C4-2B (cell line): ENCODE data around the gene XYLT1.

Experiments used
- H3K27ac ChIP-seq: fragments of 450-650 bp; 2 replicates; pipeline ENCODE4 v1.5.1; 2017
- ZFX ChIP-seq: fragments of 450-650 bp; IDR thresholded peaks from 2 replicates; pipeline ENCODE4 v1.6.1; 2017
- TF ChIP-seq, protein P1 (sequence below): fragments of 450-650 bp; conservative IDR thresholded peaks from 2 replicates; pipeline ENCODE4 v1.5.1; 2017; ENCODE audit warnings: mild to moderate bottlenecking

Gene XYLT1

GRCh38 chr16:17387256-17387655 is 83.5 kb downstream of the XYLT1 start:
- TF ChIP-seq, protein P1, sequence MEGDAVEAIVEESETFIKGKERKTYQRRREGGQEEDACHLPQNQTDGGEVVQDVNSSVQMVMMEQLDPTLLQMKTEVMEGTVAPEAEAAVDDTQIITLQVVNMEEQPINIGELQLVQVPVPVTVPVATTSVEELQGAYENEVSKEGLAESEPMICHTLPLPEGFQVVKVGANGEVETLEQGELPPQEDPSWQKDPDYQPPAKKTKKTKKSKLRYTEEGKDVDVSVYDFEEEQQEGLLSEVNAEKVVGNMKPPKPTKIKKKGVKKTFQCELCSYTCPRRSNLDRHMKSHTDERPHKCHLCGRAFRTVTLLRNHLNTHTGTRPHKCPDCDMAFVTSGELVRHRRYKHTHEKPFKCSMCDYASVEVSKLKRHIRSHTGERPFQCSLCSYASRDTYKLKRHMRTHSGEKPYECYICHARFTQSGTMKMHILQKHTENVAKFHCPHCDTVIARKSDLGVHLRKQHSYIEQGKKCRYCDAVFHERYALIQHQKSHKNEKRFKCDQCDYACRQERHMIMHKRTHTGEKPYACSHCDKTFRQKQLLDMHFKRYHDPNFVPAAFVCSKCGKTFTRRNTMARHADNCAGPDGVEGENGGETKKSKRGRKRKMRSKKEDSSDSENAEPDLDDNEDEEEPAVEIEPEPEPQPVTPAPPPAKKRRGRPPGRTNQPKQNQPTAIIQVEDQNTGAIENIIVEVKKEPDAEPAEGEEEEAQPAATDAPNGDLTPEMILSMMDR, result no peak
- TF ChIP-seq ZFX, result no peak
- no peak overlapping the region for H3K27ac ChIP-seq

- H3K27ac ChIP-seq, result no peak overlapping the region
Measured at GRCh38 chr16:17386229-17386628, 84.5 kb downstream of the XYLT1 start.

GRCh38 chr16:17384471-17384870 is 86.3 kb downstream of the XYLT1 start:
- no peak overlapping the region for H3K27ac ChIP-seq
- TF ChIP-seq ZFX, result no peak

More at GRCh38 chr16:17386229-17386628, 84.5 kb downstream of the XYLT1 start:
- TF ChIP-seq, protein P1, result no peak
- no peak for TF ChIP-seq ZFX

- H3K27ac ChIP-seq, result no peak overlapping the region
- TF ChIP-seq, protein P1, result no peak
- no peak for TF ChIP-seq ZFX
Measured at GRCh38 chr16:17382949-17383863, 87.6 kb downstream of the XYLT1 start.

DNA sequence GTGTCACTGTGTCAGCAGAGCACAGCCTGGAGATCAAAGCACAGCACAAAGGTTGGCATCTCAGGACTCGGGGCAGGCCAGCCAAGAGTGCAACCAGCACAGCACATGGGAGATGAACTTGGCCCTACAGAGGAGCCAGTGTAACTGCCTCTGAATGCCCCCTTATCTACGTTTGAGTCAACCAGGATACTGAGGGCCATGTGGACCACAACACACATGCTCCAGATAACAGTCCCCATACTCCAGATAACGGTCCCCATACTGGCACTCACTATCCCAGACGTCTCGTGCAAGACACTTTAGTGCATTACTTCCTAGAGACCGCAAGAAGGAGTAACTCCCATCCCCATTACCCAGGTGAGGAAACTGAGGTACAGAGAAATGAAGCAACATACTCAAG is 88.2 kb downstream of the XYLT1 start:
- H3K27ac ChIP-seq, result no peak overlapping the region
- TF ChIP-seq, protein P1, result no peak
- no peak for TF ChIP-seq ZFX

DNA sequence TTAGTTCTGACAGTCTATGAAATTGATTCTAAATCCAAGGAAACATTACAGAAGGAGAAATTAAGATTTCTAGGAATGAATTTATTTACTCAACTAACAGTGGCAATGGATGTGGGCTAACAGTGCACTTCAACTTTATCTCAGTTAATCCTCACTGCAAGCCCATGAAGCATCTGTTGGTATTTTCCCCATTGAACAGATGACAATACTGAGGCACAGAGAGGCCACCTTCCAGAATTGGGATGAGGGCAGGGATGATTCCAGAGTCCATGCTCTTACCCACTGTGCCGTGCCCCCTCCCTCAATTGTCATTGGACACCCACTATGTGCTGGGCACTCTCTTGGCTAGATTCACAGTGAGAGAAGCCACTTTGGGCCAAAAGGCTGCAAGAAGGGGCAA is 89.0 kb downstream of the XYLT1 start:
- no peak overlapping the region for H3K27ac ChIP-seq
- TF ChIP-seq, protein P1, result no peak
- TF ChIP-seq ZFX, result no peak

GRCh38 chr16:17380613-17381012 is 90.1 kb downstream of the XYLT1 start:
- TF ChIP-seq ZFX, result no peak
- TF ChIP-seq, protein P1, result no peak
- H3K27ac ChIP-seq, result no peak overlapping the region

GRCh38 chr16:17379121-17379571 is 91.6 kb downstream of the XYLT1 start:
- no peak for TF ChIP-seq ZFX
- TF ChIP-seq, protein P1, result no peak
- H3K27ac ChIP-seq, result no peak overlapping the region
